ENCODE data around the gene KDM7A.

The KDM7A gene

DNA sequence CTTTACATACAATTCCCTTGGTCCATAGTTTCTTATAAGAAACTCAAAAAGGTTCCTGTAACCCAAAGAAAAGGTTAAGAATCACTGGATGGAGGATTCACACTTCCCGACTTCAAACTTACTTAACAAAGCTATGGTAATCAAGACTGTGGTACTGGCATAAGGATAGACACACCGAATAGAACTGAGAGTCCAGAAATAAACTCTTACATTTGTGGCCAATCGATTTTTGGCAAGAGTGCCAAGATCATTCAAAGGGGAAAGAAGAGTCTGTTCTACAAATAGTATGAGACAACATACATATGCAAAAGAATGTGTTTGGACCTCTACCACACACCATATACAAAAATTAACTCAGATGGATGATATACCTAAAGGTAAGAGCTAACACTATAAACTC is 32.8 kb downstream of the KDM7A start (continued):
- TF ChIP-seq BACH2 (CRISPR knock-in tag; IDR thresholded peaks at IDR 0.05; ENCODE audit: borderline replicate concordance) (no peak), ESRRG (CRISPR knock-in tag; IDR thresholded peaks at IDR 0.05) (no peak), ZFP3 (CRISPR knock-in tag; IDR thresholded peaks at IDR 0.05) (no peak), ZNF565 (CRISPR knock-in tag; conservative IDR thresholded peaks at IDR 0.05; ENCODE audit: low read depth) (no peak)
- TF ChIP-seq, protein P1, sequence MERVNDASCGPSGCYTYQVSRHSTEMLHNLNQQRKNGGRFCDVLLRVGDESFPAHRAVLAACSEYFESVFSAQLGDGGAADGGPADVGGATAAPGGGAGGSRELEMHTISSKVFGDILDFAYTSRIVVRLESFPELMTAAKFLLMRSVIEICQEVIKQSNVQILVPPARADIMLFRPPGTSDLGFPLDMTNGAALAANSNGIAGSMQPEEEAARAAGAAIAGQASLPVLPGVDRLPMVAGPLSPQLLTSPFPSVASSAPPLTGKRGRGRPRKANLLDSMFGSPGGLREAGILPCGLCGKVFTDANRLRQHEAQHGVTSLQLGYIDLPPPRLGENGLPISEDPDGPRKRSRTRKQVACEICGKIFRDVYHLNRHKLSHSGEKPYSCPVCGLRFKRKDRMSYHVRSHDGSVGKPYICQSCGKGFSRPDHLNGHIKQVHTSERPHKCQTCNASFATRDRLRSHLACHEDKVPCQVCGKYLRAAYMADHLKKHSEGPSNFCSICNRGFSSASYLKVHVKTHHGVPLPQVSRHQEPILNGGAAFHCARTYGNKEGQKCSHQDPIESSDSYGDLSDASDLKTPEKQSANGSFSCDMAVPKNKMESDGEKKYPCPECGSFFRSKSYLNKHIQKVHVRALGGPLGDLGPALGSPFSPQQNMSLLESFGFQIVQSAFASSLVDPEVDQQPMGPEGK (CRISPR knock-in tag; IDR thresholded peaks at IDR 0.05; ENCODE audit: borderline replicate concordance), result no peak

DNA sequence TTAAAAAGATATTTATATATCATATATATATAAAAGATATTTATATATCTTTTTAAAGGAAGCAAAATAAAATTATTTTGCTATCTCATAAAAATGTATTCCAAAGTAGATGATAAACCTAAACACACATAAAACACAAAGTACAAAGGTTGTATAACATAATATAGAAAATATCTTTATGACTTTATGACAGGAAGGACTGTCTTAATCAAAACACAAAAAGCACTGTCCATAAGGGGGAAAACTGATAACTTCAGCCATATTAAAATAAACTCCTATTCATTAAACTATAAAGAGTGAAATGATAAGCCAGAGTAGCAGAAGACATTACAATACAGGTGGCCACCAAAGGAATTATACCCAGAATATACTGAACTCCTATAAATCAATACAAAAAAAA is 34.8 kb downstream of the KDM7A start:
- no peak for ATAC-seq
- TF ChIP-seq, protein P2, sequence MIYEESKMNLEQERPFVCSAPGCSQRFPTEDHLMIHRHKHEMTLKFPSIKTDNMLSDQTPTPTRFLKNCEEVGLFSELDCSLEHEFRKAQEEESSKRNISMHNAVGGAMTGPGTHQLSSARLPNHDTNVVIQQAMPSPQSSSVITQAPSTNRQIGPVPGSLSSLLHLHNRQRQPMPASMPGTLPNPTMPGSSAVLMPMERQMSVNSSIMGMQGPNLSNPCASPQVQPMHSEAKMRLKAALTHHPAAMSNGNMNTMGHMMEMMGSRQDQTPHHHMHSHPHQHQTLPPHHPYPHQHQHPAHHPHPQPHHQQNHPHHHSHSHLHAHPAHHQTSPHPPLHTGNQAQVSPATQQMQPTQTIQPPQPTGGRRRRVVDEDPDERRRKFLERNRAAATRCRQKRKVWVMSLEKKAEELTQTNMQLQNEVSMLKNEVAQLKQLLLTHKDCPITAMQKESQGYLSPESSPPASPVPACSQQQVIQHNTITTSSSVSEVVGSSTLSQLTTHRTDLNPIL (CRISPR knock-in tag; IDR thresholded peaks at IDR 0.05; ENCODE audit: low read depth), result no peak
- TF ChIP-seq OSR1 (CRISPR knock-in tag; IDR thresholded peaks at IDR 0.05) (no peak), RARB (CRISPR knock-in tag; IDR thresholded peaks at IDR 0.05) (no peak), GLIS3 (CRISPR knock-in tag; IDR thresholded peaks at IDR 0.05) (no peak), TCF4 (CRISPR knock-in tag; IDR thresholded peaks at IDR 0.05; ENCODE audit: borderline replicate concordance) (no peak), ZNF70 (CRISPR knock-in tag; IDR thresholded peaks at IDR 0.05) (no peak), ZFP30 (CRISPR knock-in tag; IDR thresholded peaks at IDR 0.05) (no peak), ARNTL (CRISPR knock-in tag; IDR thresholded peaks at IDR 0.05; ENCODE audit: borderline replicate concordance, low read depth) (no peak), ZFP3 (CRISPR knock-in tag; IDR thresholded peaks at IDR 0.05) (no peak), CSDC2 (CRISPR knock-in tag; IDR thresholded peaks at IDR 0.05) (no peak)
- TF ChIP-seq, protein P3, sequence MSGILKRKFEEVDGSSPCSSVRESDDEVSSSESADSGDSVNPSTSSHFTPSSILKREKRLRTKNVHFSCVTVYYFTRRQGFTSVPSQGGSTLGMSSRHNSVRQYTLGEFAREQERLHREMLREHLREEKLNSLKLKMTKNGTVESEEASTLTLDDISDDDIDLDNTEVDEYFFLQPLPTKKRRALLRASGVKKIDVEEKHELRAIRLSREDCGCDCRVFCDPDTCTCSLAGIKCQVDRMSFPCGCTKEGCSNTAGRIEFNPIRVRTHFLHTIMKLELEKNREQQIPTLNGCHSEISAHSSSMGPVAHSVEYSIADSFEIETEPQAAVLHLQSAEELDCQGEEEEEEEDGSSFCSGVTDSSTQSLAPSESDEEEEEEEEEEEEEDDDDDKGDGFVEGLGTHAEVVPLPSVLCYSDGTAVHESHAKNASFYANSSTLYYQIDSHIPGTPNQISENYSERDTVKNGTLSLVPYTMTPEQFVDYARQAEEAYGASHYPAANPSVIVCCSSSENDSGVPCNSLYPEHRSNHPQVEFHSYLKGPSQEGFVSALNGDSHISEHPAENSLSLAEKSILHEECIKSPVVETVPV (CRISPR knock-in tag; IDR thresholded peaks at IDR 0.05), result no peak

DNA sequence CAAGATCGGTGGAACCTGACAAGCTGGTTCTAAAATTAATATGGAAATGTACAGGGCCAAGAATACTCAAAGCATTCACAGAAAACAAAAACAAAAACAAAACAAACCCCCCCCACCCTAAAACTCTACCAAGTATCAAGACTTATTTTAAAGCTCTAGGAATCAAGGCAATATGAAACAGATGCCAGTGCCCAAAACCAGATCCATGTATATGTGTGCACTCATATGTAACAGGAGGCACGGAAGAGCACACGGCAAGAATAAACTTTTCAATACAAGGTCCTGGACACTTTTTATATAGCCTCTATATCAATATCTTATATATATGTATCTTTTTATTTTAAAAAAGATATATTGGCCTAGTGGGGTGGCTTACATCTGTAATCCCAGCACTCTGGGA is 35.5 kb downstream of the KDM7A start:
- ATAC-seq, result no peak
- TF ChIP-seq, protein P2 (CRISPR knock-in tag; IDR thresholded peaks at IDR 0.05; ENCODE audit: low read depth), result no peak
- TF ChIP-seq OSR1 (CRISPR knock-in tag; IDR thresholded peaks at IDR 0.05), result no peak
- TF ChIP-seq ESRRG (CRISPR knock-in tag; IDR thresholded peaks at IDR 0.05), result no peak

DNA sequence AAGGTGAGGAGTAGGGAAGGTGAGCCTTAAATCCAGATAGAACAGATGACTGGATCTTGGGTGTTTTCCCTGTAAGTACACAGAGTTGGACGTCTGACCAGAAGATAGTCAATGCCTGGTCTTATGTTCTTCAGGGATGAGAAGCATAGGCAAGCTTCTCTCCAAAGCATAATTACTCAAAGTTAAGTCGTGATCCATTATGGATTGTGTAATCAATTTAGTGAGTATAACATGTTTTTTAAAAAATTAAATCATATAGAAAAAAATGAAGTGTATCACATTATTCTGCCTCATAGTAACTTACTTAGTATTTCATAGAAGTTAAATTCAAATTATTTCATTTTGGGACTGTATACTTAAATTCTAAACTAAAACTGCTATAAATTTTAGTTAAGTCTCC is 39.7 kb downstream of the KDM7A start:
- no peak for ATAC-seq
- TF ChIP-seq OSR1 (CRISPR knock-in tag; IDR thresholded peaks at IDR 0.05) (no peak), ZFP30 (CRISPR knock-in tag; IDR thresholded peaks at IDR 0.05) (no peak)

DNA sequence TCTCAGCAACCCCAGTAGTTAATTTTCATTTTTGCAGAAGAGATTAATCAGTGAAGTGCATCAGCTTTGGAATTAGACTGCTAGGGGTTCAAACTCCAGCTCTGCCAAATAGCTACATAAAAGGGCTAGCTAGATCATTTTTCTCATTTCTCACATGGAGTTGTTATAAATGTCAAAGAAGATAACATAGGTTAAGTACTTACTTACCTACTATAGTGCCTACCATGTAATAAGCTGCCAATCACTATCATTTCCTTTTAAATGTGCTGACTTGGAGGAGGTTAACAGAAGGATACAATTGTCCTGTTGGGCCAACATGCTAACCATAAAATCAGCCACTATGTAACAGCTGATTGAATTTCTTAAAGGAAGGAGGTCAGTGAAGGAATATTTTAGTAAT is 40.7 kb downstream of the KDM7A start:
- TF ChIP-seq ESRRG (CRISPR knock-in tag; IDR thresholded peaks at IDR 0.05) (no peak), TCF4 (CRISPR knock-in tag; IDR thresholded peaks at IDR 0.05; ENCODE audit: borderline replicate concordance) (no peak), ZFP3 (CRISPR knock-in tag; IDR thresholded peaks at IDR 0.05) (no peak), SNAI2 (CRISPR knock-in tag; IDR thresholded peaks at IDR 0.05) (no peak), ZNF8 (CRISPR knock-in tag; IDR thresholded peaks at IDR 0.05) (no peak), ZFP30 (CRISPR knock-in tag; IDR thresholded peaks at IDR 0.05) (no peak), ZNF70 (CRISPR knock-in tag; IDR thresholded peaks at IDR 0.05) (no peak), ZNF565 (CRISPR knock-in tag; conservative IDR thresholded peaks at IDR 0.05; ENCODE audit: low read depth) (no peak)
- no peak for ATAC-seq

DNA sequence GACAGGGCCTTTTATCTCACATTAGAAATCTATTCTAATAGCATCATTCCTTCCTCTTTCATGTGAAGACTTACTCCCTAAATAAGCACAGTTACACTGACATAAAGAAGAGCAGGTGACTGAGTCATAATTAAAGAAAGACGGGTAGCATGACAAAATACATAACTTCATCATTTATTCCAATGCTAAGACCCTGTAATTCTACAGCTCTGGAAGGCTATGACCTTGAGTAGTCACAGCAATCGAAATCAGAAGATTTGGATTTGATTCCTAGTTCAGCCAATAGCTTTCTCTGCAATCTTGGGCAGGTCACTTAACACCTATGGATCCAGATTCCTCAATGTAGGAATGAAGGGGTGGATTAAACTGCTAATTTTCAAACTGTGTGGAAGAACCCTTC is 42.7 kb downstream of the KDM7A start:
- ATAC-seq, result no peak
- no peak for TF ChIP-seq SNAI2 (CRISPR knock-in tag; IDR thresholded peaks at IDR 0.05)
- TF ChIP-seq ESRRG (CRISPR knock-in tag; IDR thresholded peaks at IDR 0.05), result no peak
- no peak for TF ChIP-seq TCF4 (CRISPR knock-in tag; IDR thresholded peaks at IDR 0.05; ENCODE audit: borderline replicate concordance)
- no peak for TF ChIP-seq RARB (CRISPR knock-in tag; IDR thresholded peaks at IDR 0.05)
- TF ChIP-seq ZNF70 (CRISPR knock-in tag; IDR thresholded peaks at IDR 0.05), result no peak
- TF ChIP-seq ZNF8 (CRISPR knock-in tag; IDR thresholded peaks at IDR 0.05), result no peak
- no peak for TF ChIP-seq ZC3H10 (CRISPR knock-in tag; IDR thresholded peaks at IDR 0.05)
- no peak for TF ChIP-seq BACH2 (CRISPR knock-in tag; IDR thresholded peaks at IDR 0.05; ENCODE audit: borderline replicate concordance)
- no peak for TF ChIP-seq GLIS3 (CRISPR knock-in tag; IDR thresholded peaks at IDR 0.05)
- TF ChIP-seq, protein P3 (CRISPR knock-in tag; IDR thresholded peaks at IDR 0.05), result no peak
- TF ChIP-seq ZNF565 (CRISPR knock-in tag; conservative IDR thresholded peaks at IDR 0.05; ENCODE audit: low read depth), result no peak
- TF ChIP-seq ZFP30 (CRISPR knock-in tag; IDR thresholded peaks at IDR 0.05), result no peak
- no peak for TF ChIP-seq ISL1 (CRISPR knock-in tag; IDR thresholded peaks at IDR 0.05)
- no peak for TF ChIP-seq ARNTL (CRISPR knock-in tag; IDR thresholded peaks at IDR 0.05; ENCODE audit: borderline replicate concordance, low read depth)

Data from SK-N-SH treated with all-trans-retinoic acid at 6 μM for 48 hours (cell line).